GM19035 (cell line): ENCODE measurements around the gene SLC25A2.
"Not testable (repeated sequence)": the region's sequence is repeated elsewhere in the genome, so short reads cannot be mapped to it uniquely, and the experiment has no call there.

Experiments
- ATAC-seq: cut with Tn5 transposase; IDR thresholded peaks from one replicate; pipeline ENCODE4 v1.9.1; 2021; ENCODE audit not compliant: unreplicated experiment

The SLC25A2 gene

GRCh38 chr5:141303756-141304155 lies at the start of gene SLC25A2:
Gene SLC25A2 (minus strand): TSS chr5:141304049. CDS start chr5:141303865, 184 bp downstream.
- no peak for ATAC-seq

DNA sequence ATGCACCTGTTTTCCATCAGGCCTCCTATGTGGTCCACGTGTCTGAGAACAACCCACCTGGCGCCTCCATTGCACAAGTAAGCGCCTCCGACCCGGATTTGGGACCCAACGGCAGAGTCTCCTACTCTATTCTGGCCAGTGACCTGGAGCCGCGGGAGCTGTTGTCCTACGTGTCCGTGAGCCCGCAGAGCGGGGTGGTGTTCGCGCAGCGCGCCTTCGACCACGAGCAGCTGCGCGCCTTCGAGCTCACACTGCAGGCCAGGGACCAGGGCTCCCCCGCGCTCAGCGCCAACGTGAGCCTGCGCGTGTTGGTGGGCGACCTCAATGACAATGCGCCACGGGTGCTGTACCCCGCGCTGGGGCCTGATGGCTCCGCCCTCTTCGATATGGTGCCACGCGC lies 47.7 kb upstream of the SLC25A2 start:
- no peak for ATAC-seq

GRCh38 chr5:141349917-141350619 lies 46.2 kb upstream of the SLC25A2 start, which contains the start of gene PCDHGB1:
Gene PCDHGB1 (plus strand): TSS chr5:141350099. CDS start chr5:141350261, 162 bp downstream.
- ATAC-seq: peak; percentile 92

GRCh38 chr5:141346017-141346416 lies 42.2 kb upstream of the SLC25A2 start:
- ATAC-seq: not testable (repeated sequence)

DNA sequence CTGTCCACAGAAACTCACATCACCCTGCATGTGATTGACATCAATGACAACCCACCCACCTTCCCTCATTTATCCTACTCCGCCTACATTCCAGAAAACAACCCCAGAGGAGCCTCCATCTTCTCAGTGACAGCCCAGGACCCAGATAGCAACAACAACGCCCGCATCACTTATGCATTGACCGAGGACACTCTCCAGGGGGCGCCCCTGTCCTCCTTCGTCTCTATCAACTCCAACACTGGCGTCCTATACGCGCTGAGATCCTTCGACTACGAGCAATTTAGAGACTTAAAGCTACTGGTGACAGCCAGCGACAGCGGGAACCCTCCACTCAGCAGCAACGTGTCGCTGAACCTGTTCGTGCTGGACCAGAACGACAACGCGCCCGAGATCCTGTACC lies 41.5 kb upstream of the SLC25A2 start:
- ATAC-seq: no peak

- no peak for ATAC-seq
These were observed 40.2 kb upstream of the SLC25A2 start for GRCh38 chr5:141343953-141344463.

DNA sequence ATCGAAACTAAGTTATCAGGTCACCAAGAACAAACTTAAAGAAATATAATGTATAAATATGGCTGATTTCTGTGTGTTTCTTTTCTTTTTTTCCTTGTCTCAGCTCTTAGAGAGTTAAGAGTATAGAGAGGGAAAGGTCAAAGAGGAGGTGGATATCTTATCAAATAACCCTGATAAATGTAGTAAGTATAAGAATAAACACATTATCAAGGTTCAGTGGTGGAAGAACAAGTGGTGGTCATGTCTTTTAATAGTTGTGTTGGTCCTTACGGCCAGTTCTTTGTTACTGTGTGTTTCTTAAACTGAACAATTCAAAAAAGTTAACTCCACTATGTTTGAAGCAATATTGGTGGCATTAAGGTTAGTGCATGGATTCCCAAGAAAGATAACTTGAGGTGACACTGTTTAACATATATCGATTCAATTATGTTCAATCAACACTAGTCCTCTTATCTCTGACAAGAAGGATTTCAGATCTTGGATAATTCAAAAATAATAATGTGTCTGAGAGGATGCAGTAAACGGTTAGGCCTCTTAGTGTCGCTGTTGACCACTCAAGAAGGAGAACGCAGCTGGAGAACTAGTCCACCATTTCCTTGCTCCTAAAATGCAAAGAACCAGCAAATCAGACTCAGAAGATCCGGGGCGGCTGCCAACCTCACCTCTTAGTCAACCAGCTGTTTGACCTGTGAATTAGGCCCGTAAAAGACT lies 39.5 kb upstream of the SLC25A2 start, which contains the start of gene PCDHGA3:
Gene PCDHGA3 (plus strand): TSS at position 588 of the 711 bp plus-strand sequence. CDS start 205 bp downstream, outside the sequence.
- ATAC-seq: no peak

- ATAC-seq: no peak
These were observed 38.9 kb upstream of the SLC25A2 start for GRCh38 chr5:141342773-141343172.

DNA sequence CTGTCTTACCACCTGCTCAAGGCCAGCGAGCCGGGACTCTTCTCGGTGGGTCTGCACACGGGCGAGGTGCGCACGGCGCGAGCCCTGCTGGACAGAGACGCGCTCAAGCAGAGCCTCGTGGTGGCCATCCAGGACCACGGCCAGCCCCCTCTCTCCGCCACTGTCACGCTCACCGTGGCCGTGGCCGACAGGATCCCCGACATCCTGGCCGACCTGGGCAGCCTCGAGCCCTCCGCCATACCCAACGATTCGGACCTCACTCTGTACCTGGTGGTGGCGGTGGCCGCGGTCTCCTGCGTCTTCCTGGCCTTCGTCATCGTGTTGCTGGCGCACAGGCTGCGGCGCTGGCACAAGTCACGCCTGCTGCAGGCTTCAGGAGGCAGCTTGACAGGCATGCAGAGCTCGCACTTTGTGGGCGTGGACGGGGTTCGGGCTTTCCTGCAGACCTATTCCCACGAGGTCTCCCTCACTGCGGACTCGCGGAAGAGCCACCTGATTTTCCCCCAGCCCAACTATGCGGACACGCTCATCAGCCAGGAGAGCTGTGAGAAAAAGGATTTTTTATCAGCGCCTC lies 37.0 kb upstream of the SLC25A2 start:
- ATAC-seq: not testable (repeated sequence)

GRCh38 chr5:141338538-141339306 lies 34.9 kb upstream of the SLC25A2 start, which contains the start of gene PCDHGA2:
Gene PCDHGA2 (plus strand): TSS chr5:141338760.
- no peak for ATAC-seq

- ATAC-seq: not testable (repeated sequence)
These were observed 28.7 kb upstream of the SLC25A2 start for GRCh38 chr5:141332571-141332970.

- ATAC-seq: no peak
These were observed 26.6 kb upstream of the SLC25A2 start, which contains the start of gene PCDHGA1 for GRCh38 chr5:141330299-141331080. Gene PCDHGA1 (plus strand): TSS chr5:141330514.

- ATAC-seq: no peak
These were observed 24.4 kb upstream of the SLC25A2 start for GRCh38 chr5:141328231-141328630.

- ATAC-seq: peak; percentile 92
These were observed 22.4 kb upstream of the SLC25A2 start for GRCh38 chr5:141326088-141326854.

GRCh38 chr5:141322261-141322660 lies 18.4 kb upstream of the SLC25A2 start:
- no peak for ATAC-seq

DNA sequence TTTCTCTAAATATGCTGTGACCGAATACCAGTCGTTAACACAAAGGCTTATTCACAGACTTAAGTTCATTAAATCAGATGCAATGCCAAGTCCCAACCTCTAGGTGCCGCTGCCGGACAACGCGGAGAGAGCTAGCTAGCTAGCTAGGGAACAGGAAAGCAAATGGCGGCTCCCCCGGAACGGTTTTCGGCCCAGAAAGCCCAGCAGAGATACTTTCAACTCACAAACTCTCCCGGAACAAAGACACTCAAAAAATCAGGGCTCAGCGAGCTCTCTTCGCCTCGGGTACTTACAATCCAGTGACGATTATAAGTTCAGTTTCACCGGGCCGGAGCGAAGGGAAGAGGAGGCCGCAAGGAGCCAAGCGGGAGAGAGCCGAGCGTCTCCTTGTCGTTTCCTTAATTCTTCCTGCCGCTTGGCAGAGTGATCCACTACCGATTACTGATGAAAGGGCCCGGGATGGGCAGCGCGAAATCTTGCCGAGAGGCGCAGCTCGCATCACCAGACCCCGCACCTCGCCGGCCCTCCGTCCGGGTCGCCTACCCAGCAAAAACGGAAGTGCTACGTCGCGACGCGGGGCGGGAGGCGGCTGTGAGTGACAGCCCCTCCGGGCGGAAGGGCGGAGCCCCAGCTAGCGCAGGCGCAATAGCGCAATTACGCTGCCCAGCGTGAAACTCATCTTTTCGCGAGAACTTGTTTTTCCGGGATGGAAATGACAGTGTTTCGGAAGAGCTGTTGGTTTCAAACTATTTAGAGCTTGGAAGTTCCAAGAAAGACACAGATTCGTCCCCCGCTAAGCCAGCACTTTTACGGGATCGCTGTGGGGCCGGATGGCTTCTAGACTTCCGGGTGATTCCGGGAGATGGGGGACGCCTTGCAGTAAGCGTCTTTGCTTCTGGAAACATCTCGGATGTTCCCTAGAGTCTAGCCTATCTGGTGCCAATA lies 16.6 kb upstream of the SLC25A2 start, which contains the start of gene TAF7:
Gene TAF7 (minus strand): TSS at position 560 of the 945 bp plus-strand sequence. CDS start 740 bp downstream, outside the sequence.
- peak; percentile 94 for ATAC-seq

- ATAC-seq: no peak
These were observed 15.8 kb upstream of the SLC25A2 start for GRCh38 chr5:141319699-141320098.

DNA sequence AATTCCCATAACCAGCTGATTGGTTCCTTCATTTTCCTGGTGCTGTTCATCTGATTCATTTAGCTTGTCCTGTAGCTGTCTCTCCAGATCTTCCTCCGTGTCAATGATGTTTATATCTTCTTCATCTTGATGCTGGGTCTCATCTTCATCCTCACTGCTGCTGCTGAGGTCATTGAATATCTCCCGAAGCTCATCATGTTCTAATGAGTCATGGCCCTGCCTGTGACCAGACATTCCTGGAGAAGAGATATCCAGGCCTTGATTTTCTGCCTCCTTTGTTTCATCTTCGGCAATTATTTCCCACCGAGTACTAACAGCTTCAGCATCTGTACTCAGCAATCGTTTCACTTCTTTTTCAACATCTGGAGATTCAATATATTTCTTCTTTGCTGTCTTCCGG lies 15.4 kb upstream of the SLC25A2 start:
- ATAC-seq: no peak
